H9 (cell line): ENCODE measurements around the gene IFIH1. TPM values are rescaled to one million over a fixed set of nuclear protein-coding genes. Genes with fewer than 3 reads are reported as not detected.

Experiments used
- DNase-seq: peaks from one replicate; pipeline ENCODE4 v3.0.0-alpha.2; 2017
- H2AFZ ChIP-seq: one replicate; pipeline ENCODE4 v1.6.1; 2013; ENCODE audit warnings: mild to moderate bottlenecking, low read length, control low read depth, moderate library complexity
- H2AK5ac ChIP-seq: 2 replicates; pipeline ENCODE4 v1.6.1; 2013; ENCODE audit warnings: low read length, control low read depth, mixed read lengths; ENCODE audit not compliant: insufficient read length
- H2BK120ac ChIP-seq: one replicate; pipeline ENCODE4 v1.6.1; 2013; ENCODE audit warnings: low read depth, mild to moderate bottlenecking, low read length, control low read depth, inconsistent platforms; ENCODE audit not compliant: poor library complexity, severe bottlenecking
- H2BK12ac ChIP-seq: 2 replicates; pipeline ENCODE4 v1.6.1; 2013; ENCODE audit warnings: low read length, control low read depth, mixed read lengths, low read depth; ENCODE audit not compliant: insufficient read length
- H2BK15ac ChIP-seq: 2 replicates; pipeline ENCODE4 v1.6.1; 2013; ENCODE audit warnings: low read depth, low read length, control low read depth
- H2BK20ac ChIP-seq: one replicate; pipeline ENCODE4 v1.6.1; 2013; ENCODE audit warnings: low read depth, mild to moderate bottlenecking, low read length, control low read depth, inconsistent platforms; ENCODE audit not compliant: poor library complexity, severe bottlenecking
- H2BK5ac ChIP-seq: 2 replicates; pipeline ENCODE4 v1.6.1; 2013; ENCODE audit warnings: low read length, control low read depth, mixed read lengths; ENCODE audit not compliant: insufficient read length
- H3K14ac ChIP-seq: 2 replicates; pipeline ENCODE4 v1.6.1; 2013; ENCODE audit warnings: low read length, control low read depth; ENCODE audit not compliant: insufficient read depth
- H3K18ac ChIP-seq: 2 replicates; pipeline ENCODE4 v1.6.1; 2013; ENCODE audit warnings: low read depth, mild to moderate bottlenecking, mixed read lengths, low read length, control low read depth; ENCODE audit not compliant: insufficient read length
- H3K23ac ChIP-seq: 2 replicates; pipeline ENCODE4 v1.6.1; 2013; ENCODE audit warnings: low read length, control low read depth, mixed read lengths, low read depth; ENCODE audit not compliant: insufficient read length
- H3K23me2 ChIP-seq: 2 replicates; pipeline ENCODE4 v1.6.1; 2013; ENCODE audit warnings: low read depth, mild to moderate bottlenecking, mixed read lengths, low read length, control low read depth; ENCODE audit not compliant: insufficient read length, poor library complexity, severe bottlenecking
- H3K27ac ChIP-seq: 2 replicates; pipeline ENCODE4 v1.5.1; 2013; ENCODE audit warnings: low read length, control low read depth, mixed read lengths, low read depth; ENCODE audit not compliant: insufficient read length
- H3K27me3 ChIP-seq: 2 replicates; pipeline ENCODE4 v1.6.1; 2013; ENCODE audit warnings: low read length, control low read depth, inconsistent platforms; ENCODE audit not compliant: insufficient read depth
- H3K4ac ChIP-seq: 2 replicates; pipeline ENCODE4 v1.6.1; 2013; ENCODE audit warnings: low read depth, mild to moderate bottlenecking, control low read depth, inconsistent platforms, low read length, moderate library complexity
- H3K4me1 ChIP-seq: 2 replicates; pipeline ENCODE4 v1.6.1; 2013; ENCODE audit warnings: low read length, control low read depth, inconsistent platforms; ENCODE audit not compliant: insufficient read depth
- H3K4me2 ChIP-seq: 2 replicates; pipeline ENCODE4 v1.6.1; 2013; ENCODE audit warnings: low read length, control low read depth, mixed read lengths; ENCODE audit not compliant: insufficient read length, insufficient read depth
- H3K56ac ChIP-seq: 2 replicates; pipeline ENCODE4 v1.6.1; 2013; ENCODE audit warnings: low read depth, mild to moderate bottlenecking, mixed read lengths, low read length, control low read depth; ENCODE audit not compliant: insufficient read length
- H3K79me1 ChIP-seq: 2 replicates; pipeline ENCODE4 v1.6.1; 2013; ENCODE audit warnings: low read depth, mild to moderate bottlenecking, moderate library complexity, low read length, control low read depth, inconsistent platforms; ENCODE audit not compliant: insufficient read depth, poor library complexity, severe bottlenecking
- H3K79me2 ChIP-seq: 2 replicates; pipeline ENCODE4 v1.6.1; 2013; ENCODE audit warnings: low read length, control low read depth, inconsistent platforms; ENCODE audit not compliant: insufficient read depth
- H3K9ac ChIP-seq: 2 replicates; pipeline ENCODE4 v1.6.1; 2013; ENCODE audit warnings: low read length, control low read depth, mixed read lengths; ENCODE audit not compliant: insufficient read length; ENCODE audit errors: extremely low read depth
- H3K9me3 ChIP-seq: one replicate; pipeline ENCODE4 v1.6.1; 2013; ENCODE audit warnings: low read depth, low read length, inconsistent platforms; ENCODE audit not compliant: control insufficient read depth
- H3T11ph ChIP-seq: one replicate; pipeline ENCODE4 v1.6.1; 2013; ENCODE audit warnings: mild to moderate bottlenecking, low read length, control low read depth, inconsistent platforms
- H4K20me1 ChIP-seq: one replicate; pipeline ENCODE4 v1.6.1; 2013; ENCODE audit not compliant: control insufficient read depth, insufficient read length, insufficient read depth
- H4K5ac ChIP-seq: 2 replicates; pipeline ENCODE4 v1.6.1; 2013; ENCODE audit warnings: low read depth, mild to moderate bottlenecking, mixed read lengths, low read length, control low read depth; ENCODE audit not compliant: insufficient read length
- H4K8ac ChIP-seq: replicated peaks from 2 replicates; pipeline ENCODE4 v1.6.1; 2013; ENCODE audit warnings: low read length, control low read depth, mixed read lengths, low read depth; ENCODE audit not compliant: insufficient read length
- H4K91ac ChIP-seq: 2 replicates; pipeline ENCODE4 v1.6.1; 2013; ENCODE audit warnings: low read depth, mild to moderate bottlenecking, moderate library complexity, mixed read lengths, low read length, control low read depth; ENCODE audit not compliant: insufficient read length
- H3K27ac Mint-ChIP-seq, 3 experiments: 2 replicates in 2 of 3; 3 replicates in 1 of 3; pipeline ENCODE4 v1.8.0; 2020 to 2021; ENCODE audit warnings: mixed read lengths in 3 of 3, mild to moderate bottlenecking in 1 of 3, moderate library complexity in 1 of 3
- H3K27me3 Mint-ChIP-seq: 2 replicates; pipeline ENCODE4 v1.8.0; 2021; ENCODE audit warnings: low read depth, mild to moderate bottlenecking, moderate library complexity, mixed read lengths
- H3K36me3 Mint-ChIP-seq, 3 experiments: 2 replicates in 2 of 3; 3 replicates in 1 of 3; pipeline ENCODE4 v1.8.0; 2020 to 2021; ENCODE audit warnings: low read depth in 3 of 3, mixed read lengths in 3 of 3; ENCODE audit not compliant: insufficient read depth in 1 of 3
- H3K4me1 Mint-ChIP-seq, 2 experiments: 2 replicates each; pipeline ENCODE4 v1.8.0; 2020; ENCODE audit warnings: mixed read lengths in 2 of 2
- H3K4me3 Mint-ChIP-seq, 2 experiments: 2 replicates in 1 of 2; 3 replicates in 1 of 2; pipeline ENCODE4 v1.8.0; 2020 to 2021; ENCODE audit warnings: mild to moderate bottlenecking in 2 of 2, mixed read lengths in 2 of 2, moderate library complexity in 1 of 2
- H3K9me3 Mint-ChIP-seq, 2 experiments: 2 replicates in 1 of 2; 3 replicates in 1 of 2; pipeline ENCODE4 v1.8.0; 2020; ENCODE audit warnings: mild to moderate bottlenecking in 2 of 2, mixed read lengths in 2 of 2, moderate library complexity in 1 of 2
- WGBS: extraction: QIAGEN DNeasy Blood & Tissue Kit; methylation state at CpG from one replicate; pipeline ENCODE4 v1.1.7; 2013; ENCODE audit warnings: missing lambda C conversion rate, low lambda C conversion rate, mixed read lengths; ENCODE audit not compliant: insufficient read length; ENCODE audit errors: extremely low coverage; 5-methylcytosine and 5-hydroxymethylcytosine counted together
- total RNA-seq: library from RNA; stranded (reverse); gene quantifications from 2 replicates; pipeline ENCODE4 v1.2.1, GENCODE V29; 2021
- TF ChIP-seq, protein P1 (sequence below): fragments of 200-600 bp; sonication (generic); conservative IDR thresholded peaks from 3 replicates; pipeline ENCODE4 v1.8.0; 2021; ENCODE audit warnings: antibody characterized with exemption, mild to moderate bottlenecking

Gene IFIH1
- total RNA-seq, 1 experiment from 2014 or later: 0.81 TPM

DNA sequence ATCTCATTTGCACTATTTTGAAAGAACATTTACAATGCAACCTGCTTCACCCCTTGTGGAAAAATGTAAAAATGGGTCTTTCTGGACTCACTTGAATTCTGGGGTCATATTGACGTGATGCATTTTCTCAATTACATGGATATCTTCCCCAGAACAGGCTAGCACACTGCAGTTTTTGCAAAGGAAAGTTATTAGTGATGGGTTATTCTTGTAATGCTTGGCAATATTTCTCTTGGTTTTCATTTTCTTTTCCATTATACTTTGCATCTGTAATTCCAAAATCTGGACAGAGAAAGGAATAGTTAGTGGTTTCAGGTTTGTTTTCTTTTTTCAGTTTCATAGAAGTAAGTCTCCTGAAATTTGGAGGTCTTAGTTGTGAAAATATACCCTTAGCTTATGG, 50.5 kb downstream of the IFIH1 start:
- H3K4me2 ChIP-seq: no peak overlapping the region

More for the DNA sequence above, 50.5 kb downstream of the IFIH1 start:
- Histone ChIP-seq H2BK15ac (no peak overlapping the region), H2AFZ (no peak overlapping the region), H2BK20ac (no peak overlapping the region), H3K18ac (no peak overlapping the region), H3K9me3 (no peaks in the 10 kb centered on the region), H3K14ac (no peak overlapping the region), H3K4me1 (no peaks in the 10 kb centered on the region), H3T11ph (no peak overlapping the region), H3K79me1 (no peaks in the 10 kb centered on the region), H3K9ac (no peak overlapping the region), H4K5ac (no peak overlapping the region), H4K20me1 (no peaks in the 10 kb centered on the region), H2BK5ac (no peak overlapping the region), H3K27me3 (no peaks in the 10 kb centered on the region), H3K79me2 (no peaks in the 10 kb centered on the region), H4K91ac (no peak overlapping the region), H2BK120ac (no peak overlapping the region), H4K8ac (no peak overlapping the region), H2AK5ac (no peak overlapping the region), H2BK12ac (no peak overlapping the region), H3K23me2 (no peaks in the 10 kb centered on the region), H3K23ac (no peak overlapping the region), H3K27ac (no peak overlapping the region), H3K56ac (no peak overlapping the region), H3K4ac (no peak overlapping the region)
- no peaks in the 10 kb centered on the region for H3K27me3 Mint-ChIP-seq
- no peaks in the 10 kb centered on the region for H3K9me3 Mint-ChIP-seq
- TF ChIP-seq, protein P1, sequence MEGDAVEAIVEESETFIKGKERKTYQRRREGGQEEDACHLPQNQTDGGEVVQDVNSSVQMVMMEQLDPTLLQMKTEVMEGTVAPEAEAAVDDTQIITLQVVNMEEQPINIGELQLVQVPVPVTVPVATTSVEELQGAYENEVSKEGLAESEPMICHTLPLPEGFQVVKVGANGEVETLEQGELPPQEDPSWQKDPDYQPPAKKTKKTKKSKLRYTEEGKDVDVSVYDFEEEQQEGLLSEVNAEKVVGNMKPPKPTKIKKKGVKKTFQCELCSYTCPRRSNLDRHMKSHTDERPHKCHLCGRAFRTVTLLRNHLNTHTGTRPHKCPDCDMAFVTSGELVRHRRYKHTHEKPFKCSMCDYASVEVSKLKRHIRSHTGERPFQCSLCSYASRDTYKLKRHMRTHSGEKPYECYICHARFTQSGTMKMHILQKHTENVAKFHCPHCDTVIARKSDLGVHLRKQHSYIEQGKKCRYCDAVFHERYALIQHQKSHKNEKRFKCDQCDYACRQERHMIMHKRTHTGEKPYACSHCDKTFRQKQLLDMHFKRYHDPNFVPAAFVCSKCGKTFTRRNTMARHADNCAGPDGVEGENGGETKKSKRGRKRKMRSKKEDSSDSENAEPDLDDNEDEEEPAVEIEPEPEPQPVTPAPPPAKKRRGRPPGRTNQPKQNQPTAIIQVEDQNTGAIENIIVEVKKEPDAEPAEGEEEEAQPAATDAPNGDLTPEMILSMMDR: no peak
- no peaks in the 10 kb centered on the region for H3K4me1 Mint-ChIP-seq
- DNase-seq: no peak
- H3K36me3 Mint-ChIP-seq: no peaks in the 10 kb centered on the region
- H3K27ac Mint-ChIP-seq: no peak overlapping the region
- WGBS: no CpG with 5 or more reads among the region's 1 CpG
- no peak overlapping the region for H3K4me3 Mint-ChIP-seq
